GM23338 (cell line): Measurements from ENCODE around the gene PTPRB. TPM values are rescaled to one million over a fixed set of nuclear protein-coding genes. Genes with fewer than 3 reads are reported as not detected.

Source experiments
- ATAC-seq: fragments of 200-7000 bp; cut with Tn5 transposase; 3 replicates; pipeline ENCODE4 v1.9.1; 2020
- DNase-seq: peaks from one replicate; pipeline ENCODE4 v3.0.0-alpha.2; 2015; ENCODE audit warnings: low spot score
- H2AFZ ChIP-seq: fragments of 200-600 bp; sonication (generic); 2 replicates; pipeline ENCODE4 v1.8.0; 2016; ENCODE audit warnings: antibody characterized with exemption, mild to moderate bottlenecking, moderate library complexity
- H3F3A ChIP-seq: fragments of 200-600 bp; sonication (generic); replicated peaks from 2 replicates; pipeline ENCODE4 v1.8.0; 2017; ENCODE audit warnings: antibody characterized with exemption, mixed run types, low read depth
- H3K27ac ChIP-seq: fragments of 200-600 bp; sonication (generic); 2 replicates; pipeline ENCODE4 v1.6.1; 2016; ENCODE audit warnings: low read depth
- H3K27me3 ChIP-seq: fragments of 200-600 bp; sonication (generic); 2 replicates; pipeline ENCODE4 v1.8.0; 2016; ENCODE audit warnings: mild to moderate bottlenecking, mixed run types, moderate library complexity; ENCODE audit not compliant: insufficient read depth
- H3K36me3 ChIP-seq: fragments of 200-600 bp; sonication (generic); 2 replicates; pipeline ENCODE4 v1.8.0; 2016; ENCODE audit warnings: mild to moderate bottlenecking; ENCODE audit not compliant: insufficient read depth
- H3K4me1 ChIP-seq: fragments of 200-600 bp; sonication (generic); 2 replicates; pipeline ENCODE4 v1.8.0; 2016; ENCODE audit warnings: mild to moderate bottlenecking, moderate library complexity; ENCODE audit not compliant: insufficient read depth
- H3K4me2 ChIP-seq: fragments of 200-600 bp; sonication (generic); 2 replicates; pipeline ENCODE4 v1.7.1; 2017; ENCODE audit warnings: mixed run types
- H3K4me3 ChIP-seq: fragments of 200-600 bp; sonication (generic); 2 replicates; pipeline ENCODE4 v1.6.1; 2016; ENCODE audit warnings: mixed run types
- H3K79me2 ChIP-seq: fragments of 200-600 bp; sonication (generic); replicated peaks from 2 replicates; pipeline ENCODE4 v1.8.0; 2017; ENCODE audit warnings: mild to moderate bottlenecking; ENCODE audit not compliant: insufficient read depth
- H3K9me2 ChIP-seq: fragments of 200-600 bp; sonication (generic); 2 replicates; pipeline ENCODE4 v1.8.0; 2017; ENCODE audit not compliant: insufficient read depth
- H4K20me1 ChIP-seq: fragments of 200-600 bp; sonication (generic); replicated peaks from 2 replicates; pipeline ENCODE4 v1.8.0; 2017; ENCODE audit warnings: mild to moderate bottlenecking; ENCODE audit not compliant: insufficient read depth
- H3K27ac Mint-ChIP-seq: 2 replicates; pipeline ENCODE4 v1.8.0; 2020; ENCODE audit warnings: inconsistent platforms, mild to moderate bottlenecking, moderate library complexity, mixed read lengths
- H3K27me3 Mint-ChIP-seq: 3 replicates; pipeline ENCODE4 v1.8.0; 2022; ENCODE audit warnings: low read depth, mild to moderate bottlenecking, moderate library complexity, mixed read lengths, inconsistent platforms; ENCODE audit not compliant: insufficient read depth, poor library complexity
- H3K36me3 Mint-ChIP-seq: 3 replicates; pipeline ENCODE4 v1.8.0; 2021; ENCODE audit warnings: low read depth, mild to moderate bottlenecking, inconsistent platforms, moderate library complexity, mixed read lengths
- H3K4me1 Mint-ChIP-seq: 3 replicates; pipeline ENCODE4 v1.8.0; 2020; ENCODE audit warnings: mild to moderate bottlenecking, inconsistent platforms, mixed read lengths
- H3K4me3 Mint-ChIP-seq: 3 replicates; pipeline ENCODE4 v1.8.0; 2021; ENCODE audit warnings: moderate library complexity, mild to moderate bottlenecking, inconsistent platforms, mixed read lengths
- H3K9me3 Mint-ChIP-seq: 3 replicates; pipeline ENCODE4 v1.8.0; 2020; ENCODE audit warnings: moderate library complexity, mild to moderate bottlenecking, inconsistent platforms, mixed read lengths
- CREB1 ChIP-seq: fragments of 250-450 bp; sonication (Bioruptor Pico); IDR thresholded peaks from 2 replicates; pipeline ENCODE4 v1.5.0; 2020; ENCODE audit warnings: low read depth, mild to moderate bottlenecking, moderate library complexity
- EZH2 ChIP-seq: fragments of 200-600 bp; sonication (generic); IDR thresholded peaks from one replicate; pipeline ENCODE4 v1.8.0; 2017; ENCODE audit warnings: antibody characterized with exemption, mild to moderate bottlenecking, low read depth; ENCODE audit not compliant: unreplicated experiment
- EZH2phosphoT487 ChIP-seq: fragments of 200-600 bp; sonication (generic); IDR thresholded peaks from one replicate; pipeline ENCODE4 v1.8.1; 2018; ENCODE audit warnings: antibody characterized with exemption; ENCODE audit not compliant: unreplicated experiment
- JUNB ChIP-seq: IDR thresholded peaks from one replicate; pipeline ENCODE4 v1.6.1; 2016; ENCODE audit warnings: antibody characterized with exemption; ENCODE audit not compliant: unreplicated experiment
- POLR2AphosphoS5 ChIP-seq: IDR thresholded peaks from 2 replicates; pipeline ENCODE4 v1.6.1; 2016; ENCODE audit warnings: antibody characterized with exemption, low read depth
- STAT1 ChIP-seq: IDR thresholded peaks from one replicate; pipeline ENCODE4 v1.6.1; 2016; ENCODE audit warnings: antibody characterized with exemption; ENCODE audit not compliant: unreplicated experiment
- ZNF114 ChIP-seq: fragments of 250-450 bp; sonication (Bioruptor Pico); IDR thresholded peaks from 2 replicates; pipeline ENCODE4 v1.5.0; 2020; ENCODE audit warnings: mild to moderate bottlenecking, moderate library complexity
- ZNF331 ChIP-seq: fragments of 250-450 bp; sonication (Bioruptor Pico); IDR thresholded peaks from 2 replicates; pipeline ENCODE4 v1.5.0; 2020; ENCODE audit warnings: low read depth, mild to moderate bottlenecking, moderate library complexity
- polyA plus RNA-seq: library from polyadenylated mRNA; unstranded; fragments of >200 nt; fragmentation: Nextera tagmentation; extraction: Ambion mirVana; gene quantifications from 2 replicates; pipeline ENCODE4 v1.2.1, GENCODE V29; 2016
- total RNA-seq: library from RNA; depleted of rRNA; stranded (reverse); fragments of >200 nt; shearing (Covaris generic); gene quantifications from 2 replicates; pipeline ENCODE4 v1.2.3, GENCODE V29; 2014
- TF ChIP-seq, protein P1 (sequence below), 2 experiments: fragments of 200-600 bp in 1 of 2; sonication (generic) in 1 of 2; conservative IDR thresholded peaks; 2 replicates each; pipeline versions ENCODE4 v1.5.1 to v1.6.1; 2016 to 2017; ENCODE audit warnings: antibody characterized with exemption in 2 of 2, low read depth in 2 of 2, mild to moderate bottlenecking in 2 of 2, moderate library complexity in 1 of 2
- TF ChIP-seq, protein P2 (sequence below): IDR thresholded peaks from 2 replicates; pipeline ENCODE4 v1.6.1; 2016; ENCODE audit warnings: antibody characterized with exemption
- TF ChIP-seq, protein P3 (sequence below): IDR thresholded peaks from one replicate; pipeline ENCODE4 v1.6.1; 2018; ENCODE audit warnings: antibody characterized with exemption; ENCODE audit not compliant: unreplicated experiment

Gene PTPRB
- total and polyA plus RNA-seq, 2 experiments from 2014 or later, result 0.13 to 1.7 TPM

DNA sequence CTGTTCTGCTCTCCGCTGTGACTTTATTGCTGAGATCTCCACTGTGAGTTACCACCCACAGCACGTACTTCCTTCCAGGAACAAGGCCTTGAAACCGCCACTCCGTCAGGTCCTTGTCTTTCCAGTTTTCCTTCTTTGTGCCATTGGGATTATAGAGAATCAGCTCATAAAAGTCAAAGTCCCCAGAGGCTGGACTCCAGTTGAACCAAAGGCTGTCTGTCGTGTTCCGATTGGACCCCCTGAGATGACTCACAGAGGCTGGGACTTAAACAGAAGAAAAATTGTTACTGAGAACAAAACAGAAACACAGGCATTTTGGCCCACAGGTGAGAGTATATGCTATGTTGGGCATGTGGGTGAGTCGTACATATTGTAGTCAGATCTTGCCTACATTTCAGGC lies 76.6 kb downstream of the PTPRB start:
- Histone ChIP-seq H4K20me1 (no peaks in the 10 kb centered on the region), H3K27me3 (no peaks in the 10 kb centered on the region), H3K4me3 (no peak overlapping the region), H3K4me1 (0 out of 2 replicates have a peak, but pooled peaks cover under 1% of the 10 kb centered on the region), H3K9me2 (peaks cover 4% of the 10 kb centered on the region), H2AFZ (0 out of 2 replicates have a peak overlapping the region, but pooled peaks have one; percentile 10), H3F3A (no peaks in the 10 kb centered on the region), H3K27ac (no peak overlapping the region), H3K36me3 (no peaks in the 10 kb centered on the region), H3K4me2 (no peak overlapping the region), H3K79me2 (no peaks in the 10 kb centered on the region)
- H3K36me3 Mint-ChIP-seq, result peaks cover 1% of the 10 kb centered on the region; the same call in 1 of the 3 replicates
- ATAC-seq, result no peak
- H3K4me3 Mint-ChIP-seq, result no peak overlapping the region
- no peak overlapping the region for H3K27ac Mint-ChIP-seq
- peaks cover 4% of the 10 kb centered on the region for H3K27me3 Mint-ChIP-seq
- H3K4me1 Mint-ChIP-seq, result no peaks in the 10 kb centered on the region
- H3K9me3 Mint-ChIP-seq, result no peaks in the 10 kb centered on the region; the same call in 1 of the 3 replicates
- DNase-seq, result no peak
- no peak for TF ChIP-seq ZNF114 (CRISPR knock-in tag)
- no peak for TF ChIP-seq ZNF331 (CRISPR knock-in tag)
- TF ChIP-seq, protein P1, sequence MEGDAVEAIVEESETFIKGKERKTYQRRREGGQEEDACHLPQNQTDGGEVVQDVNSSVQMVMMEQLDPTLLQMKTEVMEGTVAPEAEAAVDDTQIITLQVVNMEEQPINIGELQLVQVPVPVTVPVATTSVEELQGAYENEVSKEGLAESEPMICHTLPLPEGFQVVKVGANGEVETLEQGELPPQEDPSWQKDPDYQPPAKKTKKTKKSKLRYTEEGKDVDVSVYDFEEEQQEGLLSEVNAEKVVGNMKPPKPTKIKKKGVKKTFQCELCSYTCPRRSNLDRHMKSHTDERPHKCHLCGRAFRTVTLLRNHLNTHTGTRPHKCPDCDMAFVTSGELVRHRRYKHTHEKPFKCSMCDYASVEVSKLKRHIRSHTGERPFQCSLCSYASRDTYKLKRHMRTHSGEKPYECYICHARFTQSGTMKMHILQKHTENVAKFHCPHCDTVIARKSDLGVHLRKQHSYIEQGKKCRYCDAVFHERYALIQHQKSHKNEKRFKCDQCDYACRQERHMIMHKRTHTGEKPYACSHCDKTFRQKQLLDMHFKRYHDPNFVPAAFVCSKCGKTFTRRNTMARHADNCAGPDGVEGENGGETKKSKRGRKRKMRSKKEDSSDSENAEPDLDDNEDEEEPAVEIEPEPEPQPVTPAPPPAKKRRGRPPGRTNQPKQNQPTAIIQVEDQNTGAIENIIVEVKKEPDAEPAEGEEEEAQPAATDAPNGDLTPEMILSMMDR (conservative IDR thresholded peaks at IDR 0.05; ENCODE audit: low read depth in 2 of 2), result no peak
- TF ChIP-seq STAT1, result no peak
- no peak for TF ChIP-seq EZH2
- TF ChIP-seq EZH2phosphoT487, result no peak
- TF ChIP-seq, protein P2, sequence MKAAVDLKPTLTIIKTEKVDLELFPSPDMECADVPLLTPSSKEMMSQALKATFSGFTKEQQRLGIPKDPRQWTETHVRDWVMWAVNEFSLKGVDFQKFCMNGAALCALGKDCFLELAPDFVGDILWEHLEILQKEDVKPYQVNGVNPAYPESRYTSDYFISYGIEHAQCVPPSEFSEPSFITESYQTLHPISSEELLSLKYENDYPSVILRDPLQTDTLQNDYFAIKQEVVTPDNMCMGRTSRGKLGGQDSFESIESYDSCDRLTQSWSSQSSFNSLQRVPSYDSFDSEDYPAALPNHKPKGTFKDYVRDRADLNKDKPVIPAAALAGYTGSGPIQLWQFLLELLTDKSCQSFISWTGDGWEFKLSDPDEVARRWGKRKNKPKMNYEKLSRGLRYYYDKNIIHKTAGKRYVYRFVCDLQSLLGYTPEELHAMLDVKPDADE, result no peak
- TF ChIP-seq, protein P3, sequence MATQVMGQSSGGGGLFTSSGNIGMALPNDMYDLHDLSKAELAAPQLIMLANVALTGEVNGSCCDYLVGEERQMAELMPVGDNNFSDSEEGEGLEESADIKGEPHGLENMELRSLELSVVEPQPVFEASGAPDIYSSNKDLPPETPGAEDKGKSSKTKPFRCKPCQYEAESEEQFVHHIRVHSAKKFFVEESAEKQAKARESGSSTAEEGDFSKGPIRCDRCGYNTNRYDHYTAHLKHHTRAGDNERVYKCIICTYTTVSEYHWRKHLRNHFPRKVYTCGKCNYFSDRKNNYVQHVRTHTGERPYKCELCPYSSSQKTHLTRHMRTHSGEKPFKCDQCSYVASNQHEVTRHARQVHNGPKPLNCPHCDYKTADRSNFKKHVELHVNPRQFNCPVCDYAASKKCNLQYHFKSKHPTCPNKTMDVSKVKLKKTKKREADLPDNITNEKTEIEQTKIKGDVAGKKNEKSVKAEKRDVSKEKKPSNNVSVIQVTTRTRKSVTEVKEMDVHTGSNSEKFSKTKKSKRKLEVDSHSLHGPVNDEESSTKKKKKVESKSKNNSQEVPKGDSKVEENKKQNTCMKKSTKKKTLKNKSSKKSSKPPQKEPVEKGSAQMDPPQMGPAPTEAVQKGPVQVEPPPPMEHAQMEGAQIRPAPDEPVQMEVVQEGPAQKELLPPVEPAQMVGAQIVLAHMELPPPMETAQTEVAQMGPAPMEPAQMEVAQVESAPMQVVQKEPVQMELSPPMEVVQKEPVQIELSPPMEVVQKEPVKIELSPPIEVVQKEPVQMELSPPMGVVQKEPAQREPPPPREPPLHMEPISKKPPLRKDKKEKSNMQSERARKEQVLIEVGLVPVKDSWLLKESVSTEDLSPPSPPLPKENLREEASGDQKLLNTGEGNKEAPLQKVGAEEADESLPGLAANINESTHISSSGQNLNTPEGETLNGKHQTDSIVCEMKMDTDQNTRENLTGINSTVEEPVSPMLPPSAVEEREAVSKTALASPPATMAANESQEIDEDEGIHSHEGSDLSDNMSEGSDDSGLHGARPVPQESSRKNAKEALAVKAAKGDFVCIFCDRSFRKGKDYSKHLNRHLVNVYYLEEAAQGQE, result no peak
- no peak for TF ChIP-seq CREB1 (CRISPR knock-in tag)
- no peak for TF ChIP-seq JUNB
- TF ChIP-seq POLR2AphosphoS5, result no peak
